GM12891 (cell line): Measurements from ENCODE around the gene NUAK1.

Experiments
- DNase-seq: peaks from one replicate; pipeline ENCODE4 v3.0.0; 2011; ENCODE audit warnings: low spot score; ENCODE audit not compliant: insufficient read length
- FAIRE-seq: peaks from 2 replicates; lab custom pipeline; 2011; peaks lifted over from hg19 to GRCh38; lab: Jason Lieb, UNC
- PAX5 ChIP-seq: IDR thresholded peaks from 2 replicates; pipeline ENCODE4 v1.6.1; 2011; ENCODE audit warnings: low read length, moderate library complexity, mild to moderate bottlenecking; ENCODE audit not compliant: insufficient read depth, severe bottlenecking
- POLR2A ChIP-seq: IDR thresholded peaks from 2 replicates; pipeline ENCODE4 v1.6.1; 2011; ENCODE audit warnings: low read depth, low read length, control low read depth
- POLR2AphosphoS5 ChIP-seq: IDR thresholded peaks from 2 replicates; pipeline ENCODE4 v1.6.1; 2011; ENCODE audit warnings: low read depth, low read length, control low read depth
- POU2F2 ChIP-seq: IDR thresholded peaks from 2 replicates; pipeline ENCODE4 v1.6.1; 2011; ENCODE audit warnings: low read depth, mild to moderate bottlenecking, control low read depth, low read length, moderate library complexity
- SPI1 ChIP-seq: IDR thresholded peaks from 2 replicates; pipeline ENCODE4 v1.6.1; 2011; ENCODE audit warnings: low read depth, low read length, control low read depth
- TAF1 ChIP-seq: IDR thresholded peaks from 2 replicates; pipeline ENCODE4 v1.6.1; 2011; ENCODE audit warnings: low read depth, low read length, control low read depth

The NUAK1 gene

DNA sequence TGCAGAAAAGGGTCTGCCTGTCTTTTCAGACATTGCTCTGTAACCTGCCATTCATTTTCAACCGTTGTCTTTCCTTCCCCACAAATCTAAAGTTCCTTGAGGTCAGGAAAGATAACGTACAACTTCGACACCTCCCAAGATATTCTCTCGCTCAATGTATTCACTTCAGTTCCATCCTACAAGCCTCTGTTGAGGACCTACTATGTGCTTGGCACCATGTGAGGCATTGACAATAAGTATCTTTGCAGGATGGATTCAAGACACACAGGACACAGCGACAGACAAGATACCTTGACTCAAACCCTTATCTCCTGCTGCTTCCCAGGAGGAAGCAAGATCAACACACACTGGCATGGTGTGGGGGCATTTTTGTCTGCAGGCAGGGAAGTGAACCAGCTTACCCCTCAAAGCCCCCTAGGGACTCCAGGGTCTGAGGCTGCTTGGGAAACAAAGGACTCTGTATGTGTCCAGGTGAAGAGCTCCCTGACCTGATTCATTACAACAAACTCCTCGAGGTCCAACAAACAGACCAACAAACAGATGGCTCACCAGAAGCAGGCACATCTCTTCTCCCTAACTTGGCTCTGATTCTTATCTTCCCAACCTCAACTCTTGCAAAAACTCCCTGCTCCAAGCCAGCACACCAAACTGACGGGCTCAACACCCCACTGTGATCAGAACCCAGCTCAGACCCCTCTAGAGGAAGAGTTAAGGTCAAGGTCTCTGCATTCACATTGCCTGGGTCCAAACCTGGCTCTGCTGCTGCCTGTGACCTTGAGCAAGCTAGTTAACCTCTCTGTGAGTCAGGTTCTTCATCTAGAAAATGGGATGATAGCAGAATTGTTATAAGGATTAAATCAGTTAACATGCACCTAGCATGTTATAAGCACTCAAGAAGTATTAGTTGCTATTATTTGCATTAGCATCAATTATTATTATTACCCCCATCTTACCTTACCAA is 6.3 kb downstream of the NUAK1 start:
- FAIRE-seq (no peak), DNase-seq (no peak)
- TF ChIP-seq TAF1, result no peak
- TF ChIP-seq POLR2A, result no peak
- no peak for TF ChIP-seq POLR2AphosphoS5
- no peak for TF ChIP-seq POU2F2
- no peak for TF ChIP-seq SPI1
- TF ChIP-seq PAX5, result no peak

DNA sequence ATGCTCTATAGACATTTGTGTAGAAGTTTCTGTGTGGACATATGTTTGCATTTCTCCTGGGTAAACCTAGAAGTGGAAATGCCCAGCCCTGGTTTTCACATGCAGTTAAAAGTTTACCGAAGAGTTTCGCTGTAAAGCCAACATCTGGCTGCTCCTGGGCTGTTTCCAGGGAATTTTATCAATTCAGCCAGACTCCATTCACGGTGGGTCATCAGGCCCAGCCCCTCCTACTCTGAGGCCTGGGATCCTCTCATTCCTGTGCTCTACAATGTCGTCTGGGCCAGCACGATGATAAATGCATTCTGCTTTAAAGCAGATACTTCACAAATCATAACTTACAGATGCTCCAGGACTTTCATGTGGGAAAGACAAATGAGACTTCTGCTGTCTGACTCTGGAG is 7.1 kb downstream of the NUAK1 start:
- FAIRE-seq, result no peak

DNA sequence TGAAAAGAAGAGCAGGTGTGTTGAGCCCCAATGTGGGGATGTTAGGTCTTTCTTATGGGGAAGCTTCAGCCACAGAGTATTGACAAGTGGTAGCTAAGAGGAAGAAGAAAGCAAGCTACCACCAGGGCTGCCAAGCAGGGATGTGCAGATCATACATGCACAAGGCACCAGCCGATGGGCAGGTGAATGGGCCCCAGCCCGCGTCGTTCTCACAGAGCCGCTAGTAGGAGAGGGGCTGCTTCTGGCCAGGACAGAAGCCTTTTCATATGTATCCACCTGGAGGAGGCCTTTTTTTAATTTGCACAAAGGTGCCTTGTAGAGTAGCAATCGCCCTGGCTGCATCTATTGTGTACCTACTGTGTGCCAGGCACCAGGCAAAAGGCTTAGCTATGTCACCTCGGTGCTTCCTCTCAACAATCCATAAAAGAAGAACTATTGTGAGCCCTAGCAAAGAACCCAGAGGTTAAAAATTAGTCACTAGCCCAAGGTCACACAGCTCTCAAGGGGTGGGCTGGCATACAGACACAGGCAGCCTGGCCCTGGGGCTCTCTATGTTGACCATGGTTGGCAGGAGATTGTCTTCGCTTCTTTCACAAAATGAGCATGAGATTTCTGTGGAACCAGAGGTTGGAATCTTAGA is 8.2 kb downstream of the NUAK1 start:
- TF ChIP-seq TAF1, result no peak
- TF ChIP-seq POLR2A, result no peak
- TF ChIP-seq SPI1, result no peak
- no peak for TF ChIP-seq POLR2AphosphoS5
- no peak for TF ChIP-seq POU2F2
- TF ChIP-seq PAX5, result no peak
- DNase-seq, result no peak
- FAIRE-seq, result no peak

More for the DNA sequence above, 7.1 kb downstream of the NUAK1 start:
- DNase-seq, result no peak
- TF ChIP-seq SPI1, result no peak
- TF ChIP-seq POLR2AphosphoS5, result no peak
- TF ChIP-seq POU2F2, result no peak
- no peak for TF ChIP-seq TAF1
- TF ChIP-seq PAX5, result no peak
- no peak for TF ChIP-seq POLR2A

DNA sequence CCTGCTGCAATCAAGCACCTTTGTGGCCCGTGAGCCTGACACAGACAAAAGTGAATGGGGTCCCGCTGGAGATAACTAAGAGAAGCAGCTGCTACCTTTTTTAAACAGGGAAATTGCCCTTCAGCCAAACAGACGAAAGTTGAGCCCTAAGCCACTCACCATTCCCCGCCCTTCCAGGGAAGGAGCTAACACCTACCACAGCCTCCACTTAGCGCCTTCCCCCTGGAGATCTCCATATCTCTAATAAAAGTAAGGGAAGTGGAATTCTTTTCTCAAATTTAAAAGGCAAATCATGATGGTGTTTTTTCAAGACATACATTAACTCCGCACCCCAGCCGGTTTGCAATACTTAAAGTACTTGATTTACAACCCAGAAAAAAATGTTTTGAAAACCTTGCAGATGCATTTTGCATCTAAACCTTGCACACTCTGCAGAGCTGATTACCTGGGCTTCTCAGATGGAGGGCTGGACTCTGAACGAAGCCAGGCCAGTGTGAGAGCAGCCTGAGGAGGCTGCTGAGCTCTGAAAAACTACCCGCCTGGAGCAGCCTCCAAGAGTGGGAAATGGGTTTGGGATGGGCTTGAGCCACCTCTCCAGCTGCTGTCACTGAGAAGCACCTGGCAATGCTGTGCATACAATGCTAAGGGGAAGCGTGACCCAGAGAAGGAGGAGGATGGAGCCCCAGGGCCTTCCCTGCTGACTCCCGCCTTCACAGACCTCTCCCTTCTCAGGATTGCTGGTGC is 10.0 kb downstream of the NUAK1 start:
- TF ChIP-seq POLR2A (no peak), POLR2AphosphoS5 (no peak), POU2F2 (no peak), PAX5 (no peak), SPI1 (no peak), TAF1 (no peak)
- no peak for FAIRE-seq
- DNase-seq, result no peak

DNA sequence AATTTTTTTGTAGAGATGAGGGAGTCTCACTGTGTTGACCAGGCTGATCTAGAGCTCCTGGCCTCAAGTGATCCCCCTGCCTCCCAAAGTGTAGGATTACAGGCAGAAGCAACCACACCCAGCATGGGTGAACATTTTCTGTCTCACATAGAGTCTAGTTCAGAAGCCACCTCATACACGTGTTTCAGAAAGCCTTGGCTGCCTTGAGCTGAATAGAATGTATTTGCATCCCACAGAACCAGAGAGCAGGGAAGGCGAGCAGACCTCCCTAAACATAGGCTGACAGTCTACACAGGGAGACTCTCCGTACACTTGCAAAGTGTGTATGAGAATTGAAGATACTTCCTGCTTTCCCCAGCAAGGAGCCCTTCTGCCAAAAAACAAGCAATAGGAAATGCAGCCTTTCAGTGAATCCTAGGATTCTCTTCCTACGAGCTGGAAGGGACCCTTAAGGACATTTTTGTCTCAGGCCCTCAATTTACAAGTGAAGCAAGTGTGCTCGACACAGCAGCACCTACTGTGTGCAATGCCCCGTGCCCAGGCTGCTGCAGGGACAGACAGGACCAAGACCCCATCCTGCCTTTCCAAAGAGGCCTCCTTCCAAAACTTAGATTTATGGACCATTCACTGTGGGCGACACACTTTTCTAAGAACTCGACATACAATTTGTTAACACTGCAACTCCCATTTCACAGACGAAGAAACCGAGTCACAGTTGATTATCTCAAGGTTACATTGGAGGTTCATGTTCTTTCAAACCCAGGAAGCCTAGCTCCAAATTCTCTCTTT is 11.2 kb downstream of the NUAK1 start:
- DNase-seq (no peak), FAIRE-seq (no peak)
- no peak for TF ChIP-seq SPI1
- no peak for TF ChIP-seq POLR2A
- no peak for TF ChIP-seq PAX5
- no peak for TF ChIP-seq POLR2AphosphoS5
- TF ChIP-seq TAF1, result no peak
- TF ChIP-seq POU2F2, result no peak

DNA sequence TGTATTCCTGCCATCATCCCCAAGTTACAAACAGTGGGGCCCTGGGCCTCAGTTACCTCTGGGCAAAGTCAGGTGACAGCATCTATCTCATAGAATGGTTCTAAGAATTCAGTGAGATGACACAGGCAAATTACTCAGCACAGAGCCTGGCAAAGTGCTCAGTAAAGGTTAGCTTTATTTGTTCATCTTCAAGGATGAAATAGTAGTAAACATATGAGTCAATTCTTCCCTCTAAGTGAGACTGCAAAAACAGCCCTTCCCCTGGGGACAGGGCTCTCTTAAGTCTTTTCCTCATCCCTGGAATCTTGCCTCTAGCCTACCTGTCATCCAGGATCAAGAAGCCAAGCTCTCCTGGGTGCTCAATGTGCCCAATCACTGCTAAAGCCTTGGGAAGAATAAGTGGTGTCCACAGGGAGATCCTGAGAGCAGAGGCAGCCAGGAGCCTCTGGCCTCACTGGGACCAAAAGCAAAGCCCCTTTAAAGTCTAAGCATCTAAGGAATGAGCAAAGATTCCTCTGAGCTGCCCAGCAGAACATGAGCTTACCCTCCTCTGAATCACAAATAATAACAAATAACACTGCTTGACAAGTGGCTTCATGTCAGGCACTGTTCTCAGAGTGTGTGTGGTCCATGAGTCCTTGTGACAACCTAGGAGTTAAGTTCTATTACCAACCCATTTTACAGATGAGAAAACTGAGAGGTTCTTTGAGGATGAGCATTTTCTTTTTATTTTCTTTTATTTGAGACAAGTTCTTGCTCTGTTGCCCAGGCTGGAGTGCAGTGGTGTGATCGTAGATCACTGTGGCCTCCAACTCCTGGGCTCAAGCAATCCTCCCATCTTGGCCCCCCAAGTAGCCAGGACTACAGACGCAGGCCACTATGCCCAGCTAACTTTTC is 12.1 kb downstream of the NUAK1 start:
- no peak for FAIRE-seq
- TF ChIP-seq POLR2AphosphoS5, result no peak
- no peak for DNase-seq

DNA sequence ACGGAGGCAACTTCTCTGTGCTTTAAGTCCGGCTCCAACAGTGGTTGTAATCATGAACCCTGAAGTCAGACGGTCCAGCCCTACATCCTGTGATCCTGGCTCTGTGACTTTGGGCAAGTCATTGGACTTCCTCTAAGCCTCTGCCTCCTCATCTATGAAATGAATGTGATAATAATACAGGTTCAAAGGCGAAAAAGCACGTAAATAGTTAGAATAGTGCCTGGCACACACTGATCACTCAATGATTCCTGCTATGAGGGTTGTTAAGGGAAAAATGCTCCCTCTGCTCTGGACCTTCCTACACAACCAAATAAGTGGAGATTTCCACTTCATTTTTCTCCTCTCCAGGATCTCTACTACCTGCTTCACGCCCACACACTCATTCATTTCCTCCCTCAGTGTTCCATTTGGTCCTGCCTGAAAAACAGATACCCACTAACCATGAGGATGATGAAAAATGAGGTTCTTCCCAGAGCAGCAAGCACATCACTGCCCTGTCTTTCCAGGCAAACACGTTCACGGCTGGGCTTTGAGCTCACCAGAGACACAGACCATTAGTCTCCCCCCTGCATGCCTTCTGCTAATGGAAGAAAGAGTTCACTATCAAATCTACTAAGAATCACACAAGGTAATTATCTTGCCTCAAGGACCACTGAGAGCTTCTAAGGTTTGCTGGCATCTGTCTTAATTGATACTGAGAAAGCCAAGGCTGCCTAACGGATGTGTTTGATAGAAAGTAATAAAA is 13.2 kb downstream of the NUAK1 start:
- TF ChIP-seq POLR2AphosphoS5 (no peak), TAF1 (no peak), POU2F2 (no peak), POLR2A (no peak), PAX5 (no peak), SPI1 (no peak)
- DNase-seq (no peak), FAIRE-seq (no peak)

DNA sequence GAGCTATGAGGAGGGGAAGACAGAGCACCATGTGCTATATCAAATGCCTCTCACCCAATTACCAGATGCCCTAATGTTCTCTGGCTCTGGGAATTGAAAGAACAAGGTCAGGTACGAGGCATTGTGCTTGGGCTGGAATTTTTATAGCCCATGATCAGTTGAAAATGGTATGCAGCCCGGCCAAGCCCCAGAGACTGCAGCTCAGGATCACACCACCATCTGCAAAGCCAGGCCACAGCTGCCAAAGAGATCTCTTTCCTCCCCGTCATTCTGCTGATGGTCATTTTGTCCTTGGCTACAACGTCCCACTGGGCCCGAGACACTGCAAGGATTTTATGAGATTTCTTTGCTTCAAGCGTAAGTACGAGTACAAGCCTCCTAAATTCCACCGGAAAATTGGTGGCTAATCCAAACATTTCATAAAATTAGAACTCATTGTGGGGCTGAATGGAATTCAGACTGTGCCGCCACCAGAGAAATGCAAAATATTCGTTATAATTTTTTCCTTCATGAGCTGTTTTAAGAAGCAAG is 15.1 kb downstream of the NUAK1 start:
- FAIRE-seq (no peak), DNase-seq (no peak)
- TF ChIP-seq POLR2AphosphoS5 (no peak), POLR2A (no peak), TAF1 (no peak), POU2F2 (no peak), PAX5 (no peak), SPI1 (no peak)
